Left lung (tissue), 10 donors: ENCODE measurements around the gene ABCC5. TPM values are rescaled to one million over a fixed set of nuclear protein-coding genes. Genes with fewer than 3 reads are reported as not detected.

Experiments used
- ATAC-seq: fragments of 200-7000 bp; cut with Tn5 transposase; one replicate; pipeline ENCODE4 v1.9.1; 2020; ENCODE audit warnings: moderate library complexity
- DNase-seq, 4 donors: peaks; one replicate each; pipeline ENCODE4 v3.0.0-alpha.2; 2013 to 2020
- H3K27ac ChIP-seq, 2 donors: fragments of 200-600 bp; sonication (generic) in 1 of 2; one replicate each; pipeline versions ENCODE4 v1.5.0 to v1.8.0; 2020 to 2021
- H3K27me3 ChIP-seq, 2 donors: fragments of 200-600 bp; sonication (generic) in 1 of 2; one replicate each; pipeline versions ENCODE4 v1.5.0 to v1.8.0; 2020 to 2021
- H3K36me3 ChIP-seq, 2 donors: fragments of 200-600 bp; sonication (generic) in 1 of 2; one replicate each; pipeline versions ENCODE4 v1.5.0 to v1.8.0; 2020 to 2021
- H3K4me1 ChIP-seq, 2 donors: fragments of 200-600 bp; one replicate each; pipeline ENCODE4 v1.8.0; 2021
- H3K4me3 ChIP-seq, 2 donors: fragments of 200-600 bp; sonication (generic) in 1 of 2; one replicate each; pipeline versions ENCODE4 v1.5.0 to v1.8.0; 2020 to 2021; ENCODE audit warnings: mild to moderate bottlenecking in 1 of 2
- H3K9me3 ChIP-seq, 2 donors: fragments of 200-600 bp; sonication (generic) in 1 of 2; one replicate each; pipeline versions ENCODE4 v1.5.0 to v1.8.0; 2020 to 2021
- intact Hi-C, 2 donors: fragments of 100-400 bp; cut with DNase I; formaldehyde crosslinking; loops; one replicate each; pipeline versions ENCODE4 v1.11.2 to v1.14.2; 2022
- polyA plus RNA-seq, 6 donors: library from polyadenylated mRNA; unstranded; fragments of 120-200 nt; gene quantifications; one replicate each; pipeline ENCODE4 v1.2.1, GENCODE V29; 2013; ENCODE audit not compliant: insufficient read length in 6 of 6
- total RNA-seq, 2 donors: library from RNA; stranded (reverse); fragmentation: NEBNext Ultra II Directional; extraction: Animal tissue kit (Norgen Biotek cat#: 25700); gene quantifications; one replicate each; pipeline ENCODE4 v1.2.1, GENCODE V29; 2021
- TF ChIP-seq, protein P1 (sequence below), 2 donors: fragments of 200-600 bp; sonication (generic) in 1 of 2; IDR thresholded peaks; one replicate each; pipeline versions ENCODE4 v1.5.0 to v1.8.0; 2021; ENCODE audit warnings: antibody characterized with exemption in 2 of 2
- donor health status: DM: no; HTN: yes; CAD: no.
- donor health status: DM: no; HTN: no; CAD: no.

ABCC5 gene
- total and polyA plus RNA-seq, 8 donors = 37.7 to 96.4 (median 78.1) TPM

DNA sequence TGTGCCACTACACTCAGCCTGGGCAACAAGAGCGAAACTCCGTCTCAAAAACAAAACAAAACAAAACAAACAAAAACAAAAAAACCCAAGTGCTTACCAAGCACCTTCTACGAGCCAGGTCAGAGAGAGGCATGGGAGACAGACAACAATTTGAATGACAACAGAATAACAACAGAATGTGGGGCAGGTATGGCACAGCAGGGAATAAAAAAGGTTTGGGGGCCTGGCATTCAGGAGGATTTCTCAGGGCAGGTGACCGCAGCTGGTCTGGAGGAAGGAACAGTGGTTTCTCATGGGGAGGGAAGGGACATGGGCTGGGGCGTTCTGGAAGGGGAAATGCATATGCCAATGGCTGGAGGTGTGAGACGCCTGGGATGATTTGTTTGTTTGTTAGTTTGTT lies 110.5 kb downstream of the ABCC5 start:
- intact Hi-C loops = no loop called here
- H3K4me1 ChIP-seq = no peaks in the 10 kb centered on the region
- H3K27me3 ChIP-seq = no peaks in the 10 kb centered on the region
- no peak overlapping the region for H3K27ac ChIP-seq
- DNase-seq (no peak), ATAC-seq (no peak)
- no peak overlapping the region for H3K4me3 ChIP-seq
- H3K9me3 ChIP-seq = no peaks in the 10 kb centered on the region
- no peaks in the 10 kb centered on the region for H3K36me3 ChIP-seq
- TF ChIP-seq, protein P1, sequence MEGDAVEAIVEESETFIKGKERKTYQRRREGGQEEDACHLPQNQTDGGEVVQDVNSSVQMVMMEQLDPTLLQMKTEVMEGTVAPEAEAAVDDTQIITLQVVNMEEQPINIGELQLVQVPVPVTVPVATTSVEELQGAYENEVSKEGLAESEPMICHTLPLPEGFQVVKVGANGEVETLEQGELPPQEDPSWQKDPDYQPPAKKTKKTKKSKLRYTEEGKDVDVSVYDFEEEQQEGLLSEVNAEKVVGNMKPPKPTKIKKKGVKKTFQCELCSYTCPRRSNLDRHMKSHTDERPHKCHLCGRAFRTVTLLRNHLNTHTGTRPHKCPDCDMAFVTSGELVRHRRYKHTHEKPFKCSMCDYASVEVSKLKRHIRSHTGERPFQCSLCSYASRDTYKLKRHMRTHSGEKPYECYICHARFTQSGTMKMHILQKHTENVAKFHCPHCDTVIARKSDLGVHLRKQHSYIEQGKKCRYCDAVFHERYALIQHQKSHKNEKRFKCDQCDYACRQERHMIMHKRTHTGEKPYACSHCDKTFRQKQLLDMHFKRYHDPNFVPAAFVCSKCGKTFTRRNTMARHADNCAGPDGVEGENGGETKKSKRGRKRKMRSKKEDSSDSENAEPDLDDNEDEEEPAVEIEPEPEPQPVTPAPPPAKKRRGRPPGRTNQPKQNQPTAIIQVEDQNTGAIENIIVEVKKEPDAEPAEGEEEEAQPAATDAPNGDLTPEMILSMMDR (IDR thresholded peaks at IDR 0.05) = no peak

DNA sequence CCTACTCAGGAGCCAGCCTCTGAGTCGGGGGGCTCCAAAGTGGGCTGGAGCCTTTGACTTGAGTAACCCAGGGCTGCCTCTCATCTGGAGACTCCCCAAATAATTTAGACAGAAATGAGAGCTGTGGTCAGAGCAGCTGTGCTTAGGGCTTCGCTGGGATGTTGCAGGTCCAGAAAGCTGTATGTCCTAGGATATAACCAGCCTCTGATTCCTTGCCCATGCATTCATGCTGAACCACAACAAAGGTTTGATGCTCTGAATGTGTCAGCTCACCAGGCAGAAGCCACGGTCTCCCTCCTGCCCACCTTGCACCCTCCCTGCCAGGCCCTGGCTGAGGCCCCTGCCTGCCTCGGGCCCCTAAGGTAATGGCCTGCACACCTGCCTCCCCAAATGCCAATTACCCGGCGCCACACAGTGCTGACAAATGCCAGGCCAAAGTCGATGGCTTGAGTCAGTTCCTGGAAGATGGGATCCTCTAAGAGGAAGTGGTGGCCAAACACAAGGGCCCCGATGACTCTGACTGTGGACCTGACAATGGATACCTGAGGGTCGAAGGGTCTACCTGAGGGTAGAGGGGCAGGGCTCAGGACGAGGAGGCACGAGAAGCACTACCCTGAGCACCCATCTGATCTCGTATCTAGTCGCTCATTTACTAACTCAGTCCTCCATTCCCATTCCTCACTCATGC lies 111.3 kb downstream of the ABCC5 start:
- no peaks in the 10 kb centered on the region for H3K27me3 ChIP-seq
- no peak for ATAC-seq
- no peak for DNase-seq
- H3K4me1 ChIP-seq = no peaks in the 10 kb centered on the region
- TF ChIP-seq, protein P1 (IDR thresholded peaks at IDR 0.05) = no peak
- intact Hi-C loops = no loop called here
- H3K9me3 ChIP-seq = no peaks in the 10 kb centered on the region
- no peaks in the 10 kb centered on the region for H3K36me3 ChIP-seq
- H3K4me3 ChIP-seq = no peak overlapping the region
- H3K27ac ChIP-seq = no peak overlapping the region

DNA sequence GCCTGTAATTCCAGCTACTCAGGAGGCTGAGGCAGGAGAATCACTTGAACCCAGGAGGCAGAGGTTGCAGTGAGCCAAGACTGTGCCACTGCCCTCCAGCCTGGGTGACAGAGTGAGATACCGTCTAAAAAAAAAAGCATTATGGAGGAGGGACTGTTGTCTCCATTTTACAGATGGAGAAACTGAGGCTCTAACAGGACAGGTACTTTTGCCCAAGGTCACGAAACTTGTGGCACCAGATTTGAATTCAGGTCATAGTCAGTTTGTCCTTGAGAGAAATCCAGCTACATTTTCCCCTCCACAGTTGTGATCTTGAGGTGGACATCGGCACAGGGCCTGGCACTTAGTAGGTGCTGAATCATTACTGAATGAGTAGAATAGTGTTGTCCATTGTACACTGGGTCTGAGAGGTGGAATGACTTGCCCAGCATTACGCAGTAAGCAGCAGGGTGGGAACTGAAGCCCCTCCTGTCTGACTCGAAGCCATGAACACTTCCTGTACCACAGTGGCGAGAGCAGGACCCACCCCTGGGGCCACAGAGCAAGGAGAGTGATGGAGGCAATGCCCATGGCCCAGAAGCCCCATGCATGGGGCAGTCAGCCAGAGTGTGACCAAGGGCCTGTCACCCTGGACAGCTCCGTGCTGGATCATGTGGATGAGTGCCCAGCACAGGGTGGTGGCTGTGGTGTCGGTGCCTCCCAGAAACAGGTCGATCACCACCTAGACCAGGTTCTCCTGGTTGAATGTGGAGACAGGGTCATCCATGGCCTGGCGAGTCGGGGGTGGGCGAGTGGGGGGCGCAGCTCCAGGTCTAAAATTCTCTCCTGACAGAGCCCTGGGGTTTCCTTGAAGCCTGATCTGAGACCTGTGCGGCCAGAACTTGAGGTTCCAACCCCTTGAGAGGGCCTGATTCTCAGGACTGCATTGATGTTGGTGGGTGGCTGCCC lies 112.6 kb downstream of the ABCC5 start:
- no peak for ATAC-seq
- intact Hi-C loops = no loop called here
- Histone ChIP-seq H3K4me3 (no peak overlapping the region), H3K27ac (no peak overlapping the region), H3K27me3 (no peaks in the 10 kb centered on the region), H3K9me3 (no peaks in the 10 kb centered on the region), H3K4me1 (no peaks in the 10 kb centered on the region), H3K36me3 (no peaks in the 10 kb centered on the region)
- DNase-seq = no peak
- TF ChIP-seq, protein P1 (IDR thresholded peaks at IDR 0.05) = no peak

DNA sequence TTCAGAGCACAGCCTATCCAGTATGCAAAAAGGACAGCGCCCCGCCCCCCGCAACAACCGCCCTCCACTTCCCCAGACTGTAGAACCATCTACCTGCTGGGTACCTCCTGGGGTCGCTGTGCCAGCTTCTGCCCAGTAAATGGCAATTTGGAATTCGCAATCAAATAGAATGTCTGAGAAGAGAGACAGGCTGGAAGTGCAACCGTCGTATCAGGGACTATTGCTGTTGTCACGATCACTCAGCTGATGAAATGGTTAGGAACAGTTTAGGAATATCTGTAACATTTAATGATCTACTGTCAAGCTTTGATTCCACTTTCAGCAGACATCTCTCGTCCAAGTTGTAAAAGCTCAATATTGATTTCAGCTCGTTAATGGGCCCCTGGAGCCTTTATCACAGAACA lies 119.7 kb downstream of the ABCC5 start:
- TF ChIP-seq, protein P1 (IDR thresholded peaks at IDR 0.05) = no peak
- H3K27me3 ChIP-seq = peaks cover 0 to 19% of the 10 kb centered on the region in 2 donors
- no peak overlapping the region for H3K27ac ChIP-seq
- no peaks in the 10 kb centered on the region for H3K9me3 ChIP-seq
- ATAC-seq (no peak), DNase-seq (no peak)
- no peaks in the 10 kb centered on the region for H3K36me3 ChIP-seq
- H3K4me3 ChIP-seq = no peak overlapping the region
- H3K4me1 ChIP-seq = no peaks in the 10 kb centered on the region
- intact Hi-C loops = loop anchor here in 1 of 2 donors (5.0 kb wide), 1 partner anchor 119 kb away; the partner anchor contains the start of gene ABCC5

DNA sequence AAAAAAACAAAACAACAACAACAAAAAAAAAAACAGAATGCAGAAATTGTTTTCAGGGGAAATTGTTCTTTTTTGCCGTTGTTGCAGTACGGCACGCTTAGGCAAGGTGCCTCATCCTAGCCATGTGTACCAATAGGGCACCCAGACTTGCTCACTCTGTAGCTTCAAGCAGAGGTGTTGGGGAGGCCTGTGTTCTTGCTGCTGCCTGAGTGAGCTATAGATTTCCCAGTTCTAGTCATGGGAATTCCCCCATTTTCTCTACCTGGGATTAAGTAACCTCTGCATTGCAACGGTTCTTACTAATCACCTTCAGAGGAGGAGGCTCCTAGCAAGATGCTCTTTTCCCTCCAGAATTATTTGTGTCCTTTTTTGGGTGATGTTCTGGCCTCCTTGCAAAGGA lies 120.1 kb downstream of the ABCC5 start:
- Histone ChIP-seq H3K9me3 (no peaks in the 10 kb centered on the region), H3K27me3 (peaks cover 0 to 19% of the 10 kb centered on the region in 2 donors), H3K36me3 (no peaks in the 10 kb centered on the region), H3K4me3 (no peak overlapping the region), H3K27ac (no peak overlapping the region), H3K4me1 (no peaks in the 10 kb centered on the region)
- TF ChIP-seq, protein P1 (IDR thresholded peaks at IDR 0.05) = no peak
- DNase-seq (no peak), ATAC-seq (no peak)
- intact Hi-C loops = loop anchor here in 1 of 2 donors (5.0 kb wide), 1 partner anchor 120 kb away; the partner anchor contains the start of gene ABCC5
